HepG2 (cell line): ENCODE measurements around the gene ZSWIM8. TPM values are rescaled to one million over a fixed set of nuclear protein-coding genes. Genes with fewer than 3 reads are reported as not detected.
A peak's percentile ranks its signal among the peaks of the same experiment; 100 is the strongest.

Experiments
- ATM ChIP-seq: fragments of 450-650 bp; IDR thresholded peaks from 2 replicates; pipeline ENCODE4 v1.7.1; 2017; ENCODE audit warnings: mild to moderate bottlenecking, borderline replicate concordance
- CBFB ChIP-seq: sonication (generic); formaldehyde crosslinking; IDR thresholded peaks from 2 replicates; pipeline ENCODE4 v1.4.0; 2020; ENCODE audit warnings: missing genetic modification reagents
- CHD4 ChIP-seq: fragments of 200-600 bp; sonication (generic); IDR thresholded peaks from 2 replicates; pipeline ENCODE4 v1.7.0; 2017; ENCODE audit warnings: mild to moderate bottlenecking, low read length, borderline replicate concordance
- GLI4 ChIP-seq: sonication (generic); formaldehyde crosslinking; IDR thresholded peaks from 2 replicates; pipeline ENCODE4 v1.5.1; 2020; ENCODE audit warnings: missing genetic modification reagents, mild to moderate bottlenecking, moderate library complexity, borderline replicate concordance
- HDAC2 ChIP-seq: sonication (generic); formaldehyde crosslinking; IDR thresholded peaks from 2 replicates; pipeline ENCODE4 v1.4.0; 2020; ENCODE audit warnings: missing genetic modification reagents
- HINFP ChIP-seq: sonication (generic); formaldehyde crosslinking; IDR thresholded peaks from 2 replicates; pipeline ENCODE4 v1.4.0; 2020; ENCODE audit warnings: low read depth, mild to moderate bottlenecking, missing genetic modification reagents
- HOXA3 ChIP-seq: sonication (generic); formaldehyde crosslinking; IDR thresholded peaks from 2 replicates; pipeline ENCODE4 v1.5.0; 2020; ENCODE audit warnings: missing genetic modification reagents
- JDP2 ChIP-seq: sonication (generic); formaldehyde crosslinking; IDR thresholded peaks from 2 replicates; pipeline ENCODE4 v1.8.1; 2022; ENCODE audit warnings: missing genetic modification reagents, borderline replicate concordance
- MIER3 ChIP-seq: IDR thresholded peaks from 2 replicates; pipeline ENCODE4 v1.6.1; 2016; ENCODE audit warnings: missing compliant biosample characterization, borderline replicate concordance
- RAD21 ChIP-seq: fragments of 450-650 bp; formaldehyde crosslinking; IDR thresholded peaks from 2 replicates; pipeline ENCODE4 v1.5.0; 2020; ENCODE audit warnings: mild to moderate bottlenecking
- RBM39 ChIP-seq: fragments of 200-400 bp; formaldehyde crosslinking; IDR thresholded peaks from one replicate; pipeline ENCODE4 v1.6.1; 2018; ENCODE audit warnings: antibody characterized with exemption, mild to moderate bottlenecking, low read depth, low read length; ENCODE audit not compliant: poor library complexity, severe bottlenecking
- REPIN1 ChIP-seq: sonication (generic); formaldehyde crosslinking; IDR thresholded peaks from 2 replicates; pipeline ENCODE4 v1.8.0; 2022; ENCODE audit warnings: missing genetic modification reagents, low read depth, mild to moderate bottlenecking, borderline replicate concordance
- SAFB2 ChIP-seq: sonication (generic); formaldehyde crosslinking; IDR thresholded peaks from 2 replicates; pipeline ENCODE4 v1.5.1; 2020; ENCODE audit warnings: missing genetic modification reagents, low read depth, mild to moderate bottlenecking, borderline replicate concordance
- SALL1 ChIP-seq: sonication (generic); formaldehyde crosslinking; IDR thresholded peaks from 2 replicates; pipeline ENCODE4 v1.8.0; 2022; ENCODE audit warnings: mild to moderate bottlenecking, missing genetic modification reagents
- SIN3B ChIP-seq: fragments of 150-350 bp; IDR thresholded peaks from 2 replicates; pipeline ENCODE4 v1.6.1; 2014; ENCODE audit warnings: low read length
- SMARCC2 ChIP-seq: fragments of 450-650 bp; IDR thresholded peaks from 2 replicates; pipeline ENCODE4 v1.6.1; 2017; ENCODE audit warnings: antibody characterized with exemption, mild to moderate bottlenecking
- ZBTB49 ChIP-seq: sonication (generic); formaldehyde crosslinking; IDR thresholded peaks from 2 replicates; pipeline ENCODE4 v1.4.0; 2020; ENCODE audit warnings: missing genetic modification reagents, borderline replicate concordance
- ZNF274 ChIP-seq: sonication (generic); formaldehyde crosslinking; IDR thresholded peaks from 2 replicates; pipeline ENCODE4 v1.5.1; 2020; ENCODE audit warnings: mild to moderate bottlenecking, missing genetic modification reagents
- ZNF383 ChIP-seq: sonication (generic); formaldehyde crosslinking; IDR thresholded peaks from 2 replicates; pipeline ENCODE4 v1.4.0; 2020; ENCODE audit warnings: missing genetic modification reagents, mild to moderate bottlenecking, borderline replicate concordance
- ZNF446 ChIP-seq: sonication (generic); formaldehyde crosslinking; IDR thresholded peaks from 2 replicates; pipeline ENCODE4 v1.5.0; 2020; ENCODE audit warnings: mild to moderate bottlenecking, missing genetic modification reagents
- ZNF576 ChIP-seq: sonication (generic); formaldehyde crosslinking; IDR thresholded peaks from 2 replicates; pipeline ENCODE4 v1.4.0; 2020; ENCODE audit warnings: mild to moderate bottlenecking, missing genetic modification reagents
- ZNF607 ChIP-seq: sonication (generic); formaldehyde crosslinking; IDR thresholded peaks from 2 replicates; pipeline ENCODE4 v1.5.1; 2020; ENCODE audit warnings: missing genetic modification reagents, mild to moderate bottlenecking, borderline replicate concordance
- ZNF792 ChIP-seq: IDR thresholded peaks from 2 replicates; pipeline ENCODE4 v1.6.1; 2016
- ZSCAN21 ChIP-seq: sonication (generic); formaldehyde crosslinking; IDR thresholded peaks from 2 replicates; pipeline ENCODE4 v1.8.0; 2022; ENCODE audit warnings: mild to moderate bottlenecking, missing genetic modification reagents, moderate library complexity, borderline replicate concordance
- ZSCAN5A ChIP-seq: sonication (generic); formaldehyde crosslinking; IDR thresholded peaks from 2 replicates; pipeline ENCODE4 v1.8.0; 2022; ENCODE audit warnings: mild to moderate bottlenecking, missing genetic modification reagents, borderline replicate concordance
- polyA plus RNA-seq, 8 experiments: library from polyadenylated mRNA; depleted of rRNA in 3 of 8; stranded (reverse) in 7 of 8; unstranded in 1 of 8; fragments of >200 nt; fragmentation: Illumina TruSeq in 4 of 8; extraction: Trizol in 4 of 8; gene quantifications; 2 replicates each; pipeline versions ENCODE4 v1.2.1 to v1.2.3, GENCODE V29; 2011 to 2016; ENCODE audit warnings: low read depth in 4 of 8, missing spikeins in 1 of 8, mixed read lengths in 1 of 8; ENCODE audit not compliant: insufficient read depth in 1 of 8
- total RNA-seq, 5 experiments: library from RNA; depleted of rRNA; stranded (reverse); fragments of >200 nt; fragmentation: Illumina TruSeq; extraction: Trizol; gene quantifications; 2 replicates each; pipeline ENCODE4 v1.2.3, GENCODE V29; 2016; ENCODE audit warnings: low read depth in 1 of 5

The ZSWIM8 gene
- total and polyA plus RNA-seq, 2 of the 13 experiments (the other 11 are each of a cell fraction or from before 2014, with no cell fraction given) = 39.9 to 98.2 TPM

- no peak for TF ChIP-seq GLI4
- TF ChIP-seq ZNF383 (CRISPR knock-in tag) = peak; percentile 79; the same call in 1 of the 2 replicates
- TF ChIP-seq ZNF607 (CRISPR knock-in tag) = peak; percentile 73; the same call in 1 of the 2 replicates
- TF ChIP-seq MIER3 (CRISPR knock-in tag) = peak; percentile 69; the same call in 1 of the 2 replicates
- no peak; the same call in 1 of the 2 replicates for TF ChIP-seq HINFP (CRISPR knock-in tag)
- TF ChIP-seq ZNF576 (CRISPR knock-in tag) = no peak
- no peak for TF ChIP-seq ZSCAN21
- TF ChIP-seq SALL1 = peak; percentile 62; the same call in 1 of the 2 replicates
- no peak; the same call in 1 of the 2 replicates for TF ChIP-seq RAD21
- no peak for TF ChIP-seq ZBTB49 (CRISPR knock-in tag)
- no peak for TF ChIP-seq SMARCC2
- no peak for TF ChIP-seq SIN3B
- TF ChIP-seq HOXA3 (CRISPR knock-in tag) = peak; percentile 94
- peak; percentile 33; the same call in 1 of the 2 replicates for TF ChIP-seq ZSCAN5A (CRISPR knock-in tag)
- TF ChIP-seq REPIN1 (CRISPR knock-in tag) = peak; percentile 45; the same call in 1 of the 2 replicates
- peak; percentile 53; the same call in 1 of the 2 replicates for TF ChIP-seq ZNF792 (CRISPR knock-in tag)
- TF ChIP-seq JDP2 (CRISPR knock-in tag) = no peak
- no peak for TF ChIP-seq CBFB (CRISPR knock-in tag)
- TF ChIP-seq ZNF274 (CRISPR knock-in tag) = no peak
- peak; percentile 71 for TF ChIP-seq HDAC2 (CRISPR knock-in tag)
- TF ChIP-seq RBM39 = peak; percentile 87
- no peak for TF ChIP-seq CHD4
- TF ChIP-seq SAFB2 (CRISPR knock-in tag) = peak; percentile 81; the same call in 1 of the 2 replicates
- no peak for TF ChIP-seq ATM
- TF ChIP-seq ZNF446 (CRISPR knock-in tag) = 0 out of 2 replicates have a peak, but pooled peaks have one; percentile 47
Measured at GRCh38 chr10:73743905-73744663, 41.3 kb upstream of the ZSWIM8 start, which contains the start of gene SEC24C (continued).
